Measurements from ENCODE around the gene GYS1.
"Not testable (repeated sequence)": the region's sequence is repeated elsewhere in the genome, so short reads cannot be mapped to it uniquely, and the experiment has no call there.

GYS1 gene

DNA sequence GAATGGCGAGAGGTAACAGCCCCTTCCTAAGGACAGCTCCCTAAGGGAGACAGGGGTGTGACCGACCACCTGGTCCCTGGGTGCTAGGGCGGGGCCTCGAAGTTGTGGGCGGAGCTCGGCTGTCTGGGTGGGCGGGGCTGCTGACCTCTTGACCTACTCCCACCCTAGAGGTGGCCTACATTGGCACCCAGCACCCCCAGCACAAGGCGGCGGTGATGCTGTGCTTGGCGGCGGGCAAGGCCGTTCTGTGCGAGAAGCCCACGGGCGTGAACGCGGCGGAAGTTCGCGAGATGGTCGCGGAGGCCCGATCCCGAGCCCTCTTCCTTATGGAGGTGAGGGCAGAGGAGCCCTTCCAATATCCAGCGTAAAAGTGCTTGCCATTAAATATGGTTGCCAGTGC is 57.2 kb downstream of the GYS1 start:
- Mint-ChIP-seq H3K4me3 (no peak overlapping the region), H3K27ac (no peak overlapping the region), H3K4me1 (ENCODE audit: low read depth) (peaks cover 17% of the 10 kb centered on the region), H3K36me3 (ENCODE audit: low read depth) (no peaks in the 10 kb centered on the region), H3K9me3 (no peaks in the 10 kb centered on the region), H3K27me3 (ENCODE audit: low read depth) (peaks cover 7% of the 10 kb centered on the region)
- DNase-seq (ENCODE audit: low spot score): no peak

DNA sequence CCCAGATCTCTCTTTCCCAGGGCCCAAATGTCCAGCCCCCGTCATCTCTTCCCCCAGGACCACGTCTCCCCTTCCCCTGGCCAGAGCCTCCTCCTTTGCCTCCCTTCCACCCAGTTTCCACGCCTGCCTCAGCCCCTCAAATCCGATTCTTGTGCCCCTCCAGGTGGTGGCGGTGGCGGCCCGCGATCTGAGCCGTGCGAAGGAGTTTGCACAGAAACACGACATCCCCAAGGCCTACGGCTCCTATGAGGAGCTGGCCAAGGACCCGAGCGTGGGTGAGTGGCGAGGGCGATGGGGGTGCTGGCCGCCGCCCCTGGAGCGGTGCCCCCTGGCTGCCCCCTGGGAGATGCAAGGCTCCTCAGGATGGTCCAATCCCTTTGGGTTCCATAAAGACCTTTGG is 58.3 kb downstream of the GYS1 start:
- Mint-ChIP-seq H3K27me3 (ENCODE audit: low read depth) (peaks cover 7% of the 10 kb centered on the region), H3K27ac (no peak overlapping the region), H3K4me1 (ENCODE audit: low read depth) (peaks cover 17% of the 10 kb centered on the region), H3K4me3 (no peak overlapping the region), H3K9me3 (no peaks in the 10 kb centered on the region), H3K36me3 (ENCODE audit: low read depth) (no peaks in the 10 kb centered on the region)
- DNase-seq (ENCODE audit: low spot score): no peak

DNA sequence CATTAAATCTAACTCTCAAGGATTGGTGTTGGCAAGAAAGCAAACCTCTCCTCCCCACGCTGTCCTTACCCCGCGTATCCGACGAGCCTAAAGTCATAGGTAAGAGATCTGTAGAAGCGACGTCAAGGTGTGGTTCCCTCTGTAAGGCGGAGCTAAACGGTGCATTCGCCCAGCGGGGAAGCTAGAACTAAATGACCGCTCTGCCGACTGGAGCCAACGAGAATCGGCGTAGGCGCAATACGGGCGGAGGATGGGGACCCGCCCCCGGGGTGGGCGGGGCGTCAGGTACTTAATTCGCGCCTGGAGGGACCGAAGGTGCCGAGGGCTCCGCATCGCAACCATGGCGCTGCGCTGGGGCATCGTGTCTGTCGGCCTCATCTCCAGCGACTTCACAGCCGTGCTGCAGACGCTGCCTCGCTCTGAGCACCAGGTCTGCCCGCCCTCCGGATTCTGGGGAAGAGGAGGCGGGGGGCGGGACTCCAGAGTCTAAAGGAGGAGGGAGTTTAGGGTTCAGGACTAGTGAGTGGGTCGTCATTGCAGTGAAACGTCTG is 59.7 kb downstream of the GYS1 start, which contains the start of gene DHDH:
Gene DHDH, plus strand, starts transcription at position 318 of the 551 bp plus-strand sequence. Its CDS starts 23 bp downstream, at position 341.
- Mint-ChIP-seq H3K27me3 (ENCODE audit: low read depth) (peaks cover 7% of the 10 kb centered on the region), H3K36me3 (ENCODE audit: low read depth) (no peaks in the 10 kb centered on the region), H3K4me1 (ENCODE audit: low read depth) (peaks cover 17% of the 10 kb centered on the region), H3K27ac (peak within 1 kb of the TSS; percentile 68), H3K4me3 (peak within 1 kb of the TSS; percentile 86), H3K9me3 (no peaks in the 10 kb centered on the region)
- peak; percentile 78 for DNase-seq (ENCODE audit: low spot score)

DNA sequence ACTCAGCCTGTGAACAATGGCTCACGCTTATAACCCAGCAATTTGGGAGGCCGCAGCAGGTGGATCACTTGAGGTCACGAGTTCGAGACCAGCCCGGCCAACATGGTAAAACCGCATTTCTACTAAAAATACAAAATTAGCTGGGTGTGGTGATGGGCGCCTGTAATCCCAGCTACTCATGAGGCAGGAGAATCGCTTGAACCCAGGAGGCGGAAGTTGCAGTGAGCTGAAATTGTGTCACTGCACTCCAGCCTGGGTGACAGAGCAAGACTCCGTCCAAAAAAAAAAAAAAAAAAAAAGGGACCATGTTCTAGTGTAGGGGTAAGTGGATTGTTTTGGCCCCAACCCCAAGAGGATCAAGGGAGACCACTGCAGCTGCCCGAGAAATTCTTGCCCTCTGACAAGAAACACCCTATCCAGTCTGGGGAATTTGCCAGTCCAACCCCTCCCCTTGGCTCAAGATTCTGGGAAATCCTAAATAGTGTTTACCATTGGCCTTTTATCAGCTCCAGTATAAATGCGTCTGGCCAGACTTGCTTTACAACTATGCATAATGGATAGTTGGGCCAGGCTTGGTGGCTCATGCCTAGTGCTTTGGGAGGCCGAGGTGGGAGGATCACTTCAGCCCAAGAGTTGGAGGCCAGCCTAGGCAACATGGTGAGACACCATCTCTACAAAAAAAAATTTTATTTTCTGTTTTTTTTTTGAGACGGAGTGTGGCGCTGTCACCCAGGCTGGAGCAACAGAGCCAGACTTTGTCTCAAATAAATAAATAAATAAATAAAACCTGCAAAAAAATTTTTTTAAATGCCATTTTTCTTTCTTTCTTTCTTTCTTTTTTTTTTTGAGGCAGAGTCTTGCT is 64.7 kb downstream of the GYS1 start:
- Mint-ChIP-seq H3K36me3 (ENCODE audit: low read depth) (peaks cover 1% of the 10 kb centered on the region), H3K27me3 (ENCODE audit: low read depth) (peaks cover 6% of the 10 kb centered on the region), H3K4me3 (no peak overlapping the region), H3K9me3 (no peaks in the 10 kb centered on the region), H3K27ac (no peak overlapping the region), H3K4me1 (ENCODE audit: low read depth) (peaks cover 10% of the 10 kb centered on the region)
- no peak for DNase-seq (ENCODE audit: low spot score)

DNA sequence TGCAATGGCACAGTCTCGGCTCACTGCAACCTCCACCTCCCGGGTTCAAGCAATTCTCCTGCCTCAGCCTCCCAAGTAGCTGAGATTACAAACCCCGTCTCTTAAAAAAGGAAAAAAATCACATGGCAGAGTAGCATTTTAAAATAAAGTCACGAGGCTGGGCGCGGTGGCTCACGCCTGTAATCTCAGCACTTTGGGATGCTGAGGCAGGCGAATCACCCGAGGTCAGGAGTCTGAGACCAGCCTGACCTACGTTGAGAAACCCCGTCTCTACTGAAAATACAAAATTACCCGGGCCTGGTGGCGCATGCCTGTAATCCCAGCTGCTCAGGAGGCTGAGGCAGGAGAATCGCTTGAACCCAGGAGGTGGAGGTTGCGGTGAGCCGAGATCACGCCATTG is 65.4 kb downstream of the GYS1 start:
- H3K27me3 Mint-ChIP-seq (ENCODE audit: low read depth); DNase-seq (ENCODE audit: low spot score); H3K4me3 Mint-ChIP-seq; H3K4me1 Mint-ChIP-seq (ENCODE audit: low read depth); H3K36me3 Mint-ChIP-seq (ENCODE audit: low read depth); H3K9me3 Mint-ChIP-seq; H3K27ac Mint-ChIP-seq: not testable (repeated sequence)

DNA sequence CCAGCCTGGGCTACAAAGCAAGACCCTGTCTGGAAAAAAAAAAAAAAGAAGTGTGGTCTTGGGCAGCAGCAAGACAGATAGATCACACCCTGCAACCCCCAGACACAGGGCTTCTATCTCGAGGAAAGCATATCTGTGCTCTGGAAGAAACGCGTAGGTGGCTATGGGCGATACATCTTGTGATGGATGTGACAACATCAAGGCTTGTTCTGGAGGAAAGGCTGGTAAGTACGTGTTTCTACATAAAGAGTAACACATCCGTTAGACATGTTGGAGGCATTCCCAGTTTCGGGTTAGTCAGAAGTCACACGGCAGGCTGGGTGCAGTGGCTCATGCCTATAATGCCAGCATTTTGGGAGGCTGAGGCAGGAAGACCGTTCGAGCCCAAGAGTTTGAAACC is 66.2 kb downstream of the GYS1 start:
- H3K36me3 Mint-ChIP-seq (ENCODE audit: low read depth): peaks cover 8% of the 10 kb centered on the region
- no peaks in the 10 kb centered on the region for H3K9me3 Mint-ChIP-seq
- peak overlapping the region; percentile 46 for H3K4me3 Mint-ChIP-seq
- H3K27ac Mint-ChIP-seq: peak overlapping the region; percentile 10
- peak; percentile 25 for DNase-seq (ENCODE audit: low spot score)
- peaks cover 2% of the 10 kb centered on the region for H3K27me3 Mint-ChIP-seq (ENCODE audit: low read depth)
- peaks cover 4% of the 10 kb centered on the region for H3K4me1 Mint-ChIP-seq (ENCODE audit: low read depth)

DNA sequence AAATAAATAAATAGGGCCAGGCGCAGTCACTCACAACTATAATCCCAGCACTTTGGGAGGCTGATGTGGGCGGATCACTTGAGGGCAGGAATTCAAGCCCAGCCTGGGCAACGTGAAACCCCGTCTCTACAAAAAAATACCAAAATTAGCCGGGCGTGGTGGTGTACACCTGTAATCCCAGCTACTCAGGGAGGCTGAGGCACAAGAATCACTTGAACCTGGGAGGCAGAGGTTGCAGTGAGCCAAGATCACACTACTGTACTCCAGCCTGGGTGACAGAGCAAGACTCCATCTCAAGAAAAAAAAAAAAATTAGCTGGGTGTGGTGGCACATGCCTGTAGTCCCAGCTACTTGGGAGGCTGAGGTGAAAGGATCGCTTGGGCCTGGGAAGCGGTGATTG is 67.2 kb downstream of the GYS1 start:
- not testable (repeated sequence) for H3K9me3 Mint-ChIP-seq; DNase-seq (ENCODE audit: low spot score); H3K4me1 Mint-ChIP-seq (ENCODE audit: low read depth); H3K27me3 Mint-ChIP-seq (ENCODE audit: low read depth); H3K4me3 Mint-ChIP-seq; H3K27ac Mint-ChIP-seq
- H3K36me3 Mint-ChIP-seq (ENCODE audit: low read depth): peaks cover 13% of the 10 kb centered on the region

DNA sequence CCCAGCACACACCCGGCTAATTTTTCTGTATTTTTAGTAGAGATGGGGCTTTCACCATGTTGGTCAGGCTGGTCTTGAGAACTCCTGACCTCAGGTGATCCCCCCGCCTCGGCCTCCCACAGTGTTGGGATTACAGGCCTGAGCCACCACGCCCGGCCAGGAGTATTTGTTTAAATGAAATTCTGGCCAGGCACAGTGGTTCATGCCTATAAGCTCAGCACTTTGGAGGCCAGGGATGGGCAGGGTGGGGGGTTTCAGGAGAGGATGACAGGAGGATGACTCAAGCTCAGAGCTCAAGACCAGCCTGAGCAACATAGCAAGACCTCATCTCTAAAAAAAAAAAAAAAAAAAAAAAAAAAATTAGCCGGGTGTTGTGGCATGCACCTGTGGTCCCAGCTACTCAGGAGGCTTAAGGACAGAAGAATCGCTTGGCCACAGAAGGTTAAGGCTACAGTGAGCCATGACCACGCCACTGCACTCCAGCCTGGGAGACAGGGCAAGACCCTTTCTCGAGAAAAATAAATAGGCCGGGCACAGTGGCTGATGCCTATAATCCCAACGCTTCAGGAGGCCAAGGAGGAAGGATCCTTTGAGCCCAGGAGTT is 67.8 kb downstream of the GYS1 start:
- no peak overlapping the region for H3K27ac Mint-ChIP-seq
- H3K4me1 Mint-ChIP-seq (ENCODE audit: low read depth): peaks cover 4% of the 10 kb centered on the region
- H3K4me3 Mint-ChIP-seq: no peak overlapping the region
- DNase-seq (ENCODE audit: low spot score): no peak
- H3K27me3 Mint-ChIP-seq (ENCODE audit: low read depth): no peaks in the 10 kb centered on the region
- H3K36me3 Mint-ChIP-seq (ENCODE audit: low read depth): peaks cover 13% of the 10 kb centered on the region
- no peaks in the 10 kb centered on the region for H3K9me3 Mint-ChIP-seq

DNA sequence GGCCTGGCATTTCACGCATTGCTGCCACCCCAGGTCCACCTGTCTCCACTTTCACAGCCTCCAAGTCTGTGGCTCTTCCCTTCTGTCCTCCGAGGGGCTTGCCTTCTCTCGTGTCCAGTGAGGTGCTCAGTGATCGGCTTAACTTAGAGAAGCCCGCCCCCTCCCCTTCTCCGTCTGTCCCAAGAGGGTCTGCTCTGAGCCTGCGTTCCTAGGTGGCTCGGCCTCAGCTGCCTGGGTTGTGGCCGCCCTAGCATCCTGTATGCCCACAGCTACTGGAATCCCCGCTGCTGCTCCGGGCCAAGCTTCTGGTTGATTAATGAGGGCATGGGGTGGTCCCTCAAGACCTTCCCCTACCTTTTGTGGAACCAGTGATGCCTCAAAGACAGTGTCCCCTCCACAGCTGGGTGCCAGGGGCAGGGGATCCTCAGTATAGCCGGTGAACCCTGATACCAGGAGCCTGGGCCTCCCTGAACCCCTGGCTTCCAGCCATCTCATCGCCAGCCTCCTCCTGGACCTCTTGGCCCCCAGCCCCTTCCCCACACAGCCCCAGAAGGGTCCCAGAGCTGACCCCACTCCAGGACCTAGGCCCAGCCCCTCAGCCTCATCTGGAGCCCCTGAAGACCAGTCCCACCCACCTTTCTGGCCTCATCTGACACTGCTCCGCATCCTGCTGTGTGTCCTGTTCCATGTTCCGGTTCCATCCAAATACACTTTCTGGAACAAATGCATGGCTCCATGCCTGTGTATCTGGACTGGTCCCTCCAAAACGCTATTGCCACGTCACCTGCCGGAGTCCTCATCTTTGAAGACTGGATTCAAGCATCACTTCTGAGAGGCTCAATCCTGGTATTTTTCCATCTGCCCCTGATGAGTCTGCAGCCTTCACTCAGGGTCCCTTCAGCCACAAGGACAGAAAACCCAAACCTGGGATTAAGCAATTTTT is 70.3 kb downstream of the GYS1 start:
- Mint-ChIP-seq H3K4me3 (no peak overlapping the region), H3K27ac (no peak overlapping the region)

DNA sequence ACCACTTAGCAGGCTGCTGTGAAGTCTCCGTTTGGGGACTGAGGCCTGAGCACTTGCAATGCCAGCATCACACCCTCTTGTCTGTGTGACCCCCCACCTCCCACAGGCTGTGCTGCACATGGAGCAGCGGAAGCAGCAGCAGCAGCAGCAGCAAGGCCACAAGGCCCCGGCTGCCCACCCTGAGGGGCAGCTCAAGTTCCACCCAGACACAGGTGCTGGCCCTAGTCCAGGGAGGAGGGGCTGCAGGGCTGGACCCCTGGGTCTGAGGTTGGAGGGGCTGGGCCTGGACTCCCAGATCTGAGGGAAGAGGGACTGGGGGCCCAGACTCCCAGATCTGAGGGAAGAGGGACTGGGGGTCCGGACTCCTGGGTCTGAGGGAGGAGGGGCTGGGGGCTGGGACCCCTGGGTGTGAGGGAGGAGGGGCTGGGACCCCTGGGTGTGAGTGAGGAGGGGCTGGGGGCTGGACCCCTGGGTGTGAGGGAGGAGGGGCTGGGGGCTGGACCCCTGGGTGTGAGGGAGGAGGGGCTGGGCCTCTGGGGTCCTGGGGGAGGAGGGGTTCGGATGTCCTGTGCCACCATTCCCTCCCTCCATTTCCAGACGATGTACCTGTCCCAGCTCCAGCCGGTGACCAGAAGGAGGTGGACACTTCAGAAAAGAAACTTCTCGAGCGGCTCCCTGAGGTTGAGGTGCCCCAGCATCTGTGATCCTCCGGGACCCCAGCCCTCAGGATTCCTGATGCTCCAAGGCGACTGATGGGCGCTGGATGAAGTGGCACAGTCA is 71.2 kb downstream of the GYS1 start:
- no peak overlapping the region for H3K4me3 Mint-ChIP-seq
- DNase-seq (ENCODE audit: low spot score): no peak
- no peaks in the 10 kb centered on the region for H3K27me3 Mint-ChIP-seq (ENCODE audit: low read depth)
- H3K4me1 Mint-ChIP-seq (ENCODE audit: low read depth): peaks cover 3% of the 10 kb centered on the region
- H3K9me3 Mint-ChIP-seq: no peaks in the 10 kb centered on the region
- H3K27ac Mint-ChIP-seq: no peak overlapping the region
- H3K36me3 Mint-ChIP-seq (ENCODE audit: low read depth): peaks cover 26% of the 10 kb centered on the region

More for the DNA sequence above, 70.3 kb downstream of the GYS1 start:
- peaks cover 24% of the 10 kb centered on the region for H3K36me3 Mint-ChIP-seq (ENCODE audit: low read depth)
- no peaks in the 10 kb centered on the region for H3K9me3 Mint-ChIP-seq
- DNase-seq (ENCODE audit: low spot score): no peak
- H3K4me1 Mint-ChIP-seq (ENCODE audit: low read depth): peaks cover 5% of the 10 kb centered on the region
- no peaks in the 10 kb centered on the region for H3K27me3 Mint-ChIP-seq (ENCODE audit: low read depth)

DNA sequence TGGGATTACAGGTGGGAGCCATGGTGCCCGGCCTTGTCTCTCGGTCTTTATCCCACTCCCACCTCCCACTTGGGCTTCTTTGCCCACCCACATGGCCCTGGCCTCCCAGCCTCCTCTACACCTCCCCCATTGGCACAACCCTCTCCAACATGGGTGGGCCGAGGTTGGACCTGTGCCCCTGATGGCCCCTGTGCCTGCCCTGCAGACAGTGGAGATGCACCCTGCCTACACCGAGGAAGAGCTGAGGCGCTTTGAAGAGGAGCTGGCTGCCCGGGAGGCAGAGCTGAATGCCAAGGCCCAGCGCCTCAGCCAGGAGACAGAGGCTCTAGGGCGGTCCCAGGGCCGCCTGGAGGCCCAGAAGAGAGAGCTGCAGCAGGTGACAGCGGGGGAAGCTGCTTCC is 72.2 kb downstream of the GYS1 start:
- no peak for DNase-seq (ENCODE audit: low spot score)
- no peak overlapping the region for H3K4me3 Mint-ChIP-seq
- H3K27ac Mint-ChIP-seq: no peak overlapping the region
- peaks cover 28% of the 10 kb centered on the region for H3K36me3 Mint-ChIP-seq (ENCODE audit: low read depth)
- no peaks in the 10 kb centered on the region for H3K9me3 Mint-ChIP-seq
- peaks cover 1% of the 10 kb centered on the region for H3K4me1 Mint-ChIP-seq (ENCODE audit: low read depth)
- H3K27me3 Mint-ChIP-seq (ENCODE audit: low read depth): no peaks in the 10 kb centered on the region

DNA sequence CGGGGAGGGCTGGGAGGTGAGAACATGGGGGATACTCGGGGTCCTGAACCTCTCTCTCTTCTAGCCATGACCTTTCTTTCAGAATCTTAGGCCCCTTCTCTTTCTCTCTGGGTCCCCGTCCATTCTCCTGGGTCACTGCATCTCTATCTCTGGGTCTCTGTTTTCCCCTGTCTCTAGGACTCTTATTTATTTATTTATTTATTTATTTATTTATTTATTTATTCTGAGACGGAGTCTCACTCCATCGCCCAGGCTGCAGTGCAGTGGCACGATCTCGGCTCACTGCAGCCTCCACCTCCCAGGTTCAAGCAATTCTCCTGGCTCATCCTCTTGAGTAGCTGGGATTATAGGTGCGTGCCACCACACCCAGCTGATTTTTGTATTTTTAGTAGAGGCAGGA is 73.8 kb downstream of the GYS1 start:
- not testable (repeated sequence) for H3K27ac Mint-ChIP-seq; H3K27me3 Mint-ChIP-seq (ENCODE audit: low read depth); H3K4me3 Mint-ChIP-seq; H3K9me3 Mint-ChIP-seq; H3K4me1 Mint-ChIP-seq (ENCODE audit: low read depth); DNase-seq (ENCODE audit: low spot score)
- H3K36me3 Mint-ChIP-seq (ENCODE audit: low read depth): peaks cover 35% of the 10 kb centered on the region

DNA sequence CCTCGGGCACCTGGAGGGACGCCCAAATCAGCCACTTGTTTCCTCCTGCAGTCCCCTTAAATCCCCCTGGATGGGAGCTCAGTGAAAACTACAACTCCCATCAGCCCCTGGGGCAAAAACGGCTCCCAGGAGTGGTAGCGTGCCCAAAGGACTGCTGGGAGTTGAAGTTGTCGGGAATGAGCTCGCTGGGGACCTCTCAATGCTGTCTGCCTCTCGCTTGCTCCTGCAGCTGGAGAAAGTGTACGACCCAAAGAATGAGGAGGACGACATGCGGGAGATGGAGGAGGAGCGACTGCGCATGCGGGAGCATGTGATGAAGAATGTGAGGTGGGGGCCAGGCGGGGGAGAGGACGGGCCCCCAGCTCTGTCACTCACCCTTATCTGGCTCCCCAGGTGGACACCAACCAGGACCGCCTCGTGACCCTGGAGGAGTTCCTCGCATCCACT is 74.3 kb downstream of the GYS1 start:
- peaks cover 38% of the 10 kb centered on the region for H3K36me3 Mint-ChIP-seq (ENCODE audit: low read depth)
- H3K4me1 Mint-ChIP-seq (ENCODE audit: low read depth): peaks cover 1% of the 10 kb centered on the region
- DNase-seq (ENCODE audit: low spot score): no peak
- no peaks in the 10 kb centered on the region for H3K27me3 Mint-ChIP-seq (ENCODE audit: low read depth)
- no peak overlapping the region for H3K4me3 Mint-ChIP-seq
- no peak overlapping the region for H3K27ac Mint-ChIP-seq
- no peaks in the 10 kb centered on the region for H3K9me3 Mint-ChIP-seq

Measured in T-helper 2 cell treated with Interferon-gamma antibody and Interleukin-4, amounts not matched to agents 5 μg/mL and 100 μg/mL, for 36 hours (primary cell).